ENCODE results near the gene TSPAN9.

Gene TSPAN9

GRCh38 chr12:3170423-3171194, 93.4 kb downstream of the TSPAN9 start:
- Histone ChIP-seq H3K36me3 (replicated peaks) (no peaks in the 10 kb centered on the region), H3K27me3 (replicated peaks) (no peaks in the 10 kb centered on the region), H3K27ac (peak overlapping the region; percentile 97), H3K4me3 (ENCODE audit: low read depth, low read length) (peak overlapping the region; percentile 12)
- TF ChIP-seq CTCF (IDR thresholded peaks at IDR 0.05; ENCODE audit: low read depth, low read length, missing control alignments) = no peak
- DNase-seq = peak; percentile 94
- in situ Hi-C loops (cut with HindIII; ENCODE audit: low pct_ligation_motif_present, low sequenced_read_pairs) = no loop called here

GRCh38 chr12:3171195-3171591, 94.0 kb downstream of the TSPAN9 start:
- no peak for TF ChIP-seq CTCF (IDR thresholded peaks at IDR 0.05; ENCODE audit: low read depth, low read length, missing control alignments)
- peak overlapping the region; percentile 97 for H3K27ac ChIP-seq
- in situ Hi-C loops (cut with HindIII; ENCODE audit: low pct_ligation_motif_present, low sequenced_read_pairs) = no loop called here
- H3K36me3 ChIP-seq (replicated peaks) = no peaks in the 10 kb centered on the region
- no peak overlapping the region for H3K4me3 ChIP-seq (ENCODE audit: low read depth, low read length)
- H3K27me3 ChIP-seq (replicated peaks) = no peaks in the 10 kb centered on the region
- peak; percentile 30 for DNase-seq

GRCh38 chr12:3172124-3173007, 95.2 kb downstream of the TSPAN9 start:
- no peak for TF ChIP-seq CTCF (IDR thresholded peaks at IDR 0.05; ENCODE audit: low read depth, low read length, missing control alignments)
- Histone ChIP-seq H3K4me3 (ENCODE audit: low read depth, low read length) (no peak overlapping the region), H3K36me3 (replicated peaks) (no peaks in the 10 kb centered on the region), H3K27ac (no peak overlapping the region), H3K27me3 (replicated peaks) (no peaks in the 10 kb centered on the region)
- DNase-seq = no peak
- in situ Hi-C loops (cut with HindIII; ENCODE audit: low pct_ligation_motif_present, low sequenced_read_pairs) = no loop called here

GRCh38 chr12:3173008-3173553, 95.9 kb downstream of the TSPAN9 start:
- Histone ChIP-seq H3K27me3 (replicated peaks) (no peaks in the 10 kb centered on the region), H3K36me3 (replicated peaks) (no peaks in the 10 kb centered on the region), H3K27ac (no peak overlapping the region), H3K4me3 (ENCODE audit: low read depth, low read length) (no peak overlapping the region)
- in situ Hi-C loops (cut with HindIII; ENCODE audit: low pct_ligation_motif_present, low sequenced_read_pairs) = no loop called here
- TF ChIP-seq CTCF (IDR thresholded peaks at IDR 0.05; ENCODE audit: low read depth, low read length, missing control alignments) = no peak
- DNase-seq = no peak

GRCh38 chr12:3173912-3174311, 96.7 kb downstream of the TSPAN9 start:
- TF ChIP-seq CTCF (IDR thresholded peaks at IDR 0.05; ENCODE audit: low read depth, low read length, missing control alignments) = no peak
- DNase-seq = no peak
- in situ Hi-C loops (cut with HindIII; ENCODE audit: low pct_ligation_motif_present, low sequenced_read_pairs) = no loop called here
- Histone ChIP-seq H3K27me3 (replicated peaks) (no peaks in the 10 kb centered on the region), H3K27ac (no peak overlapping the region), H3K4me3 (ENCODE audit: low read depth, low read length) (no peak overlapping the region), H3K36me3 (replicated peaks) (no peaks in the 10 kb centered on the region)

All from brain microvascular endothelial cell (primary cell).